ENCODE data around the gene SMC3. TPM values are rescaled to one million over a fixed set of nuclear protein-coding genes. Genes with fewer than 3 reads are reported as not detected.
"Not testable (repeated sequence)": the region's sequence is repeated elsewhere in the genome, so short reads cannot be mapped to it uniquely, and the experiment has no call there.

Gene SMC3
- total RNA-seq, 3 donors from 2014 or later (not counting 1 experiment from before 2014, with no cell fraction given), result 36.6 to 38.5 (median 37.8) TPM

DNA sequence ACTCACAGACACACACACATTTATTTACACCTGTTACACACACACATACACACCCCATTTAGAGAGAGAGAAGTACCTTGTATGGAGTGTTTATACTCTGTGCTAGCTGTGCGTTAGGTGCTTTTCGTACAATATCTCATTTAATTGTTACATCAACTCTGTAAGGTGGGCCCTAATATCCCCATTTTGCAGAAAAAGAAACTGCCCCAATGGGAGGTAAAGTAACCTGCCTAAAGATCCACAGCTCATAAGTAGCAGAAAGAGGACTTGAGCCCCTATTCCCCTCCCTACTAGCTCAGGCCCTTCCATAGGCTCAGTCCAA lies 52.9 kb downstream of the SMC3 start:
- H3K9me3 ChIP-seq (ENCODE audit: control insufficient read depth, insufficient read depth, low read length), result no peaks in the 10 kb centered on the region
- H3K4me3 Mint-ChIP-seq, result no peak overlapping the region
- H3K27me3 ChIP-seq (ENCODE audit: control insufficient read depth, insufficient read depth, low read length), result no peaks in the 10 kb centered on the region
- DNase-seq, result no peak
- ATAC-seq, result no peak
- no peak overlapping the region for H3K27ac Mint-ChIP-seq
- intact Hi-C loops (cut with micrococcal nuclease), result no loop called here
- peaks cover 7% of the 10 kb centered on the region for H3K36me3 Mint-ChIP-seq
- peaks cover 3 to 6% of the 10 kb centered on the region in 2 donors for H3K4me1 Mint-ChIP-seq
- H3K4me1 ChIP-seq (ENCODE audit: control insufficient read depth, insufficient read depth, low read length), result no peaks in the 10 kb centered on the region
- H3K4me3 ChIP-seq (ENCODE audit: low read length), result no peak overlapping the region
- no peak overlapping the region for H3K27ac ChIP-seq (ENCODE audit: low read length)
- WGBS (ENCODE audit: insufficient coverage), result 90% methylated on average over 2 of the region's 2 CpGs
- H3K27me3 Mint-ChIP-seq (ENCODE audit: low read depth in 2 of 2), result peaks cover 0 to 5% of the 10 kb centered on the region in 2 donors
- H3K36me3 ChIP-seq (ENCODE audit: control insufficient read depth, insufficient read depth, low read length), result no peaks in the 10 kb centered on the region
- TF ChIP-seq, protein P1, sequence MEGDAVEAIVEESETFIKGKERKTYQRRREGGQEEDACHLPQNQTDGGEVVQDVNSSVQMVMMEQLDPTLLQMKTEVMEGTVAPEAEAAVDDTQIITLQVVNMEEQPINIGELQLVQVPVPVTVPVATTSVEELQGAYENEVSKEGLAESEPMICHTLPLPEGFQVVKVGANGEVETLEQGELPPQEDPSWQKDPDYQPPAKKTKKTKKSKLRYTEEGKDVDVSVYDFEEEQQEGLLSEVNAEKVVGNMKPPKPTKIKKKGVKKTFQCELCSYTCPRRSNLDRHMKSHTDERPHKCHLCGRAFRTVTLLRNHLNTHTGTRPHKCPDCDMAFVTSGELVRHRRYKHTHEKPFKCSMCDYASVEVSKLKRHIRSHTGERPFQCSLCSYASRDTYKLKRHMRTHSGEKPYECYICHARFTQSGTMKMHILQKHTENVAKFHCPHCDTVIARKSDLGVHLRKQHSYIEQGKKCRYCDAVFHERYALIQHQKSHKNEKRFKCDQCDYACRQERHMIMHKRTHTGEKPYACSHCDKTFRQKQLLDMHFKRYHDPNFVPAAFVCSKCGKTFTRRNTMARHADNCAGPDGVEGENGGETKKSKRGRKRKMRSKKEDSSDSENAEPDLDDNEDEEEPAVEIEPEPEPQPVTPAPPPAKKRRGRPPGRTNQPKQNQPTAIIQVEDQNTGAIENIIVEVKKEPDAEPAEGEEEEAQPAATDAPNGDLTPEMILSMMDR (IDR thresholded peaks at IDR 0.05), result no peak
- peaks cover 0 to 2% of the 10 kb centered on the region in 2 donors for H3K9me3 Mint-ChIP-seq

DNA sequence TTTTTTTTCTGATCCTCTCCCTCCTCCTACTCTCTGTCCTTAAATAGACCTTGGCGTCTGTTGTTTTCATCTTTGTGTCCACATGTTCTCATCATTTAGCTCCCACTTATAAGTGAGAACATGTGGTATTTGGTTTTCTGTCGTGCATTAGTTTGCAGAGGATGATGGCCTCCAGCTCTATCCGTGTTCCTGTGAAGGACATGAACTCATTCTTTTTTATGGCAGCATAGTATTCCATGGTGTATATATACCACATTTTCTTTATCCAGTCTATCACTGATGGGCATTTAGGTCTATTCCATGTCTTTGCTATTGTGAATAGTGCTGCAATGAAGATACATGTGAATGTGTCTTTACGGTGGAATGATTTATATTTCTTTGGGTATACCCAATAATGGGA lies 55.8 kb downstream of the SMC3 start:
- H3K9me3 ChIP-seq (ENCODE audit: control insufficient read depth, insufficient read depth, low read length); H3K27ac Mint-ChIP-seq; H3K27me3 Mint-ChIP-seq (ENCODE audit: low read depth in 2 of 2); H3K4me1 ChIP-seq (ENCODE audit: control insufficient read depth, insufficient read depth, low read length); intact Hi-C loops (cut with micrococcal nuclease); H3K36me3 ChIP-seq (ENCODE audit: control insufficient read depth, insufficient read depth, low read length); H3K4me3 Mint-ChIP-seq; H3K4me1 Mint-ChIP-seq; H3K4me3 ChIP-seq (ENCODE audit: low read length); H3K27me3 ChIP-seq (ENCODE audit: control insufficient read depth, insufficient read depth, low read length); H3K9me3 Mint-ChIP-seq; ATAC-seq; H3K36me3 Mint-ChIP-seq; DNase-seq; H3K27ac ChIP-seq (ENCODE audit: low read length): not testable (repeated sequence)
- 100% methylated on average over 2 of the region's 4 CpGs for WGBS (ENCODE audit: insufficient coverage)

DNA sequence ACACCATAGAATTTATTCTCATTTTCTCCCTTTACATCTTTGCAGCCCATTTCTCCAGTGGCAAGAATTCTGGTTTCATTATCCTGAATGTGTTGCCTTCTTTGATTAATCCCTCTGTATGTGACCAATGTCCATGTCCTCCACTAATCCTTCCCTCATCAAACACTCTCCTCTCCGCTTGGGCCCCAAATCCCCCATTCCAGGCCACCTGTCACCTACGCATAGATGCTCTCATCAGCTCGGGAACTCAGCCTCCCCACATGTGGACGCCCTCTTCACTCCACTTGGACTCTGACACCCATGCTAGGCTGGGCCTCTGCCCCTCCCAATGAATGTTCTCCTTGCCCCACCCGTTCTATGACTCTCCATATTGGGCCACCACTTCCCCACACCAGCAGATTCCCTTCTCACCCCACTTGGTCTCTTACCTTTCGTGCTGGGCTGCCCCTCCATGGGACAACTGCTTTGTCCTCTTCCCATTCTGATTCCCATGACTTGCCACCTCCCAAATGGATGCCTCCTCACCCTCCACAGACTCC lies 57.9 kb downstream of the SMC3 start:
- H3K36me3 ChIP-seq (ENCODE audit: control insufficient read depth, insufficient read depth, low read length), result no peaks in the 10 kb centered on the region
- DNase-seq, result no peak
- Mint-ChIP-seq H3K4me3 (no peak overlapping the region), H3K9me3 (peaks cover 0 to 2% of the 10 kb centered on the region in 2 donors), H3K36me3 (peaks cover 7% of the 10 kb centered on the region), H3K4me1 (no peaks in the 10 kb centered on the region), H3K27ac (no peak overlapping the region), H3K27me3 (ENCODE audit: low read depth in 2 of 2) (peaks cover 16 to 17% of the 10 kb centered on the region in 2 donors)
- TF ChIP-seq, protein P1 (IDR thresholded peaks at IDR 0.05), result no peak
- H3K4me1 ChIP-seq (ENCODE audit: control insufficient read depth, insufficient read depth, low read length), result no peaks in the 10 kb centered on the region
- H3K9me3 ChIP-seq (ENCODE audit: control insufficient read depth, insufficient read depth, low read length), result no peaks in the 10 kb centered on the region
- intact Hi-C loops (cut with micrococcal nuclease), result no loop called here
- no peak overlapping the region for H3K4me3 ChIP-seq (ENCODE audit: low read length)
- no peaks in the 10 kb centered on the region for H3K27me3 ChIP-seq (ENCODE audit: control insufficient read depth, insufficient read depth, low read length)
- no peak overlapping the region for H3K27ac ChIP-seq (ENCODE audit: low read length)
- ATAC-seq, result no peak
- whole genome bisulfite sequencing (ENCODE audit: insufficient coverage), result 93% methylated on average over 6 of the region's 6 CpGs

DNA sequence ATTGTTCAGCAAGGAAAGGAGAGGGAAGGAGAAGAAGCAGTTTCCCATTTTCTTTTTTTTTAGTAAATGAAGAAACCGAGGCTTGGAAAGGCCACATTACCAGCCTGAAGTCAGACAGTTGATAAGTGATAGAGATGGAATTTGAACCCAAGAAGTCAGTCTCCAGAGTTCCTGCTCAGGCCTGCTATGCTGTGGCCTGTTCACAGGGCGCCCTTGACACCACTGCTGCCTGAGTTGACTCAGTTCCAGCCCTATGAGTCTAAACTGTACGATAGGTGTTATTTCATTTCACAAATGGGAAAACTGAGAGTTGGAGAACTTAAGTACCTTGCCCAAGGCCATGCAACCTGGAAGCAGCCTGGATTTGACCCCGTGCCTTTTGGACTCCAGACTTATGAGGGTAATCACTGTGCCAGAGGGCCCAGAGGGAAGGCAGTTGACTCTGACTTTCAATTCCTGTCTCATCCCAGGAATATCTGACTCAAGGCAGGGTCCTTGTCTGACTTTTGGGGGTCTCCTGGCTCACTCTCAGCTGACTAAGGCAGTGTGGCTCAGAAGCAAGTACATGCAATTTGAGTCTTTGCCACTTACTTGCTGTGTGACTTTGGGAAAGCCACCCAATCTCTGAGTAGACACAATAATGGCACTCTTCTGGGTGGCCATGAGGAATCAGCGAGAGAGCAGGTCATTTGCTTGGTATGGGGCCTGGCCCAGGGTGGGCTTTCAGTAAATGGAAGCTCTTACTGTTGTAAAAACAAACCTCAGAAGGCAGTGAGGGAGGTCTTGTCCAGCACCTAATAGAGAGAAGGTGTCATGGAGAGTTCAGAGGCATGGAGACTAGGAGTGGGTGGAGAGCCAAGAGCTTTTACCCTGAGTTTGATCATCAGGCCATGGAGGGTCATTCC lies 58.7 kb downstream of the SMC3 start:
- Histone ChIP-seq H3K27ac (ENCODE audit: low read length) (no peak overlapping the region), H3K4me3 (ENCODE audit: low read length) (no peak overlapping the region), H3K36me3 (ENCODE audit: control insufficient read depth, insufficient read depth, low read length) (no peaks in the 10 kb centered on the region), H3K27me3 (ENCODE audit: control insufficient read depth, insufficient read depth, low read length) (no peaks in the 10 kb centered on the region), H3K4me1 (ENCODE audit: control insufficient read depth, insufficient read depth, low read length) (no peaks in the 10 kb centered on the region), H3K9me3 (ENCODE audit: control insufficient read depth, insufficient read depth, low read length) (no peaks in the 10 kb centered on the region)
- TF ChIP-seq, protein P1 (IDR thresholded peaks at IDR 0.05), result no peak
- peaks cover 7% of the 10 kb centered on the region for H3K36me3 Mint-ChIP-seq
- no peak overlapping the region for H3K4me3 Mint-ChIP-seq
- ATAC-seq, result no peak
- H3K27ac Mint-ChIP-seq, result no peak overlapping the region
- no peaks in the 10 kb centered on the region for H3K4me1 Mint-ChIP-seq
- intact Hi-C loops (cut with micrococcal nuclease), result no loop called here
- H3K9me3 Mint-ChIP-seq, result peaks cover 0 to 2% of the 10 kb centered on the region in 2 donors
- 93% methylated on average over 5 of the region's 5 CpGs for WGBS (ENCODE audit: insufficient coverage)
- no peak for DNase-seq
- H3K27me3 Mint-ChIP-seq (ENCODE audit: low read depth in 2 of 2), result peaks cover 16 to 17% of the 10 kb centered on the region in 2 donors

All from natural killer cell (primary cell).